MG63 (cell line): ENCODE measurements around the gene VCP. TPM values are rescaled to one million over a fixed set of nuclear protein-coding genes. Genes with fewer than 3 reads are reported as not detected.

Source experiments
- DNase-seq: peaks from one replicate; pipeline ENCODE4 v3.0.0-alpha.2; 2020
- H3K27me3 ChIP-seq: fragments of 250-450 bp; sonication (Bioruptor Pico); 2 replicates; pipeline ENCODE4 v1.5.1; 2020; ENCODE audit warnings: mild to moderate bottlenecking, moderate library complexity
- H3K36me3 ChIP-seq: fragments of 250-450 bp; sonication (Bioruptor Pico); 2 replicates; pipeline ENCODE4 v1.5.1; 2020; ENCODE audit warnings: mild to moderate bottlenecking, moderate library complexity
- H3K4me3 ChIP-seq: fragments of 250-450 bp; sonication (Bioruptor Pico); 2 replicates; pipeline ENCODE4 v1.5.1; 2020; ENCODE audit warnings: mild to moderate bottlenecking, moderate library complexity
- H3K9me3 ChIP-seq: fragments of 250-450 bp; sonication (Bioruptor Pico); 2 replicates; pipeline ENCODE4 v1.5.1; 2020; ENCODE audit warnings: mild to moderate bottlenecking, moderate library complexity
- total RNA-seq: library from RNA; depleted of rRNA; stranded (reverse); fragments of >200 nt; shearing (Covaris generic); gene quantifications from 2 replicates; pipeline ENCODE4 v1.2.3, GENCODE V29; 2014; ENCODE audit warnings: low replicate concordance

The VCP gene
- total RNA-seq, 1 experiment from 2014 or later: 139 TPM

DNA sequence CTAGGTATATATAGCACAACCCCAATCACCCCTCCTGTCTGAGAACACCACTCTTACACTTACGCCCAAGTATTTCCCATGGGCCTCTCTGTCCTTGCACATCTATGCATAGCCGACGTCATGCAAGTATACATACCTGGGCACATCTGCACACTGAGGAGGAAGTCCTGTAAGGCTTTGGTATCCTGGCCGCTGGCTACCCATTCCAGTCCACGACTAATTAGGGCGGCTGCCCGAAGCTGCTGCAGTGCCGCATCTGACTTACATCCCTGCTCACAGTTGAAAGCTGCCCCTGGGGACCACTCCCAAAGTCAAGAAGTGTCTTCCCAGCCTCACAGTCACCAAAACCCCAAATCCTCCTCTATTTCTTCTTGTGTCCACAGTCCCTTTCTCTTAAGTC is 2.4 kb upstream of the VCP start:
- DNase-seq: no peak
- Histone ChIP-seq H3K4me3 (no peak overlapping the region), H3K27me3 (no peaks in the 10 kb centered on the region)

DNA sequence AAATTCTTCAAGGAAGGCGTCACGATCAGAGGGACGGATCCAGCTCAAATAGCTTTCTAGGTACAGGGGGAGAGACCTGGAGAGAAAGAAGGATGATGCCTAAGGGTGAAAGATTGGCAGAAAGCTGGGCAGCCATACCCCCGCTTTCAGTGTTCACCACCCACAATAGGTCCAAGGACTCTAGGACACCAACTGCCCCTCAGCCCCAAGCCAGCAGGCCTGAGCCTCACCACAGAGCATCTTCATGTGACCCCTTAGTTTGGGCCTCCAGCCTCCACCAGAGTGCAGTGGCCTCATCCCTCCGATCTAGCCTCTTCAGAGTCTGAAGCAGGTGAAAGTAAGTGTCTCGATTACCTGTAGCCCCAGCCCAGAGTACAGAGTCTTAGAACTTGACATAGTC is 1.7 kb upstream of the VCP start:
- H3K36me3 ChIP-seq: peaks cover 19% of the 10 kb centered on the region
- no peaks in the 10 kb centered on the region for H3K27me3 ChIP-seq
- DNase-seq: no peak
- no peak overlapping the region for H3K4me3 ChIP-seq
- H3K9me3 ChIP-seq: no peaks in the 10 kb centered on the region

More for the DNA sequence above, 2.4 kb upstream of the VCP start:
- peaks cover 19% of the 10 kb centered on the region for H3K36me3 ChIP-seq
- H3K9me3 ChIP-seq: no peaks in the 10 kb centered on the region

DNA sequence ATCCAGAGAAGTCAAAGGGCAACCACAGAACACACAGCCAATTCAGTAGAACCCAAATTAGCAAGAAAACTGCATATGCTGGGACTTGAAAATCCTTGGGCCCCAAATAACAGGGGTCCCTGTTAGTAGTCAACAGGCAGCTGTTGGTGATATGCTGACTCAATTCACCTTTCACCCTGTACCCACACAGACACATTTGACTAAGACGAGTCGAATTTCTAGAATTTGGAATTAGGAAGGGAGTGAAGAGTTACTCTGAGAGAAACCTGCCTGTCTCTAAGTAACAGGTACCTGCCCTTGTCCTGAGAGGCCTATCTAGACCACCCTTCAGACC is 821 bp upstream of the VCP start:
- DNase-seq: no peak
- Histone ChIP-seq H3K9me3 (no peaks in the 10 kb centered on the region), H3K36me3 (peaks cover 27% of the 10 kb centered on the region), H3K27me3 (no peaks in the 10 kb centered on the region), H3K4me3 (peak overlapping the region; percentile 10; the same call in 1 of the 2 replicates)

DNA sequence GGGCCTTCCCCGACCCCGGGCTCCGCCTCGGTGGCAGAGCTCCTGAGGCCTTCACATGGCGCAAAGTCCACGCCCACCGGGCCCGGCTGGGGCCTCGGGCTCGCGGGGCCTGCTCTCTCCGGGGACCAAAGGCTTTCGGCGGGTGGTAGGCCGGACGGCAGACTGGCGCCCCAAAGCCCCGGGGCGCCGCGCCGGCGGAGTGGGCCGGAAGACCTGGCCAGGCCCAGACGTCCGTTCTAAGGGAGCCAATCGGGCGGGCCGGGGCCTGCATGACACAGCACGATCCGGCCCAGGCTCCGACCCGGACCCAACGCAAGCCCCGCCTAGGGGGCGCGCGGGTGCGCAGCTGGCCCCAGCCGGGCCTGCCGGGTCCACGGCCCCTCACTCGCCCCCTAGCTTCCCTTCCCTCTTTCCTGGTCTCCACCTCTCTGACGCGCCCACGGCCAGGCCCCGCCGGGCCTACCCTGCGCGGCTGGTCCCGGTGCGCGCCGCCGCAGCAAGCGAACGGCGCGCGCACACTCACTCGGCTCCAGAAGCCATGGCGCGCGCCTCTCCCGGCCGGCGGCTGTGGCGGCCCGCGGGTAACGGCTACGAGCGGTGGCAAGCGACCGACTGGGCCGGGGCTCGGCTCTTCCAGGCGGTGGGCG is 488 bp downstream of the VCP start:
- Histone ChIP-seq H3K36me3 (peaks cover 40% of the 10 kb centered on the region), H3K27me3 (no peaks in the 10 kb centered on the region), H3K4me3 (peak overlapping the region; percentile 91), H3K9me3 (no peaks in the 10 kb centered on the region)
- peak; percentile 85 for DNase-seq

DNA sequence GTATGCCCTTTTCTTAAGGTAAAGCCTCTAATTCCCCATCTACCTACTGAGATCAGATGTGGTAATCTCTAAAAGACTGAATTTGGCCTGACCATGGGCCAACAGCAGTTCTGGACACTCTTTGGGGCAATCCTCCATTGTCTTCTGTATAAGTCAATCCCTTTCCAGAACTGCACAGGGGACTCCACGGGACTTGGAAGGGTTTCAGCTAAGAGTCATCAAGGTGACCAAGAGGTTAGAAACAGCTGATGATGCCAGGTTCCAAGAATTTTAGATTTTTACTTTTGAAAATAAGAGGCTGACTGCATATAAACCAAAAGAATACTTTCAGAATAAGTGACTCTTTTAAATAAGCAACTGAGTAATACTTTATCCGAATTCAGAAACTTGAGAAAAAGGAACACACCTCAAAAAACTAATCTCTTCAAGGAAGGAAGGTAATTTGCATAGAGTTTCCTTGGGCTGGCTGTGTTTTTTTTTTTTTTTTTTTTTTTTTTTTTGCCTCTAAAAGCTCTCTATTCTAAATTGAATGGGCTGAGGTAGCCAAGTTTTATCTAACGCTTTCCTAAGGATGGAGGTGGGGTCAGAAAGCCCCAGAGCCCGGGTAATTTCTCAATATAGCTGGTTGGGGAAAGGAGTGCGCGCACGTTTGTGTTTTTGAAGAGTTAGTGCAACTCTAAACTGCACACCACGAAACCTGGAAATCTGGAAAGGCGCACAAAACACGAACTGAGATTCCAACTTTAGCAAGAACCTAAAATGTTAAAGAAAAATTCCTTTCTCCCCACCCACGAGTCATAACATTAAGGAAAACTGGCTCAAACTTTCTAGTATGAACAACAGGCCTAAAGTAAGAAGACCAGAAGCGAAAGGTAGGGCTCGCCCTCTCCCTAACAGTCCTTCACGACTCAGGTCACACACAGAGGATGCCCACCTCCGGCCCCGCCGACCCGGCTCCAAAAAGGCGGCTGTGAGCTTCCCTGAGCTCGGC is 1.3 kb downstream of the VCP start:
- H3K4me3 ChIP-seq: peak overlapping the region; percentile 91
- H3K36me3 ChIP-seq: peaks cover 44% of the 10 kb centered on the region
- H3K27me3 ChIP-seq: no peaks in the 10 kb centered on the region
- DNase-seq: no peak
- no peaks in the 10 kb centered on the region for H3K9me3 ChIP-seq

DNA sequence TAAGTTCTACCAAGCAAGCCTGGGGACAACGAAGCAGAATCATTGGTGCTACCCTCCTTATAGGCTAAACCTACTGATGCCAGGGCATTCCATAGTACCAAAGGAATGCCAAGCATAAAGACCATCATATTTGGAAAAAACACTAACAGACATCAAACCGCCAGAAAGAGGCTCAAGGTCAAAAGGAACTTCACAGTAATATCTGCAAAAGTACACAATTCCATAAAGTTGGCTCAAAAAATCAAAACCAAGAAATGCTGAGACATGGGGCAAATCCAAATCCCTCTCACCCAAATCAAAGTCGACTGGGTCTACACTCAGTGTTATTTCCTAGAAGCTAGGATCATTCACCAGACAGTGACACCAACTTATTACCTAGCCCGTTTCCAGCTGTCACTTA is 3.4 kb downstream of the VCP start:
- no peak overlapping the region for H3K4me3 ChIP-seq
- H3K9me3 ChIP-seq: no peaks in the 10 kb centered on the region
- no peak for DNase-seq
- peaks cover 60% of the 10 kb centered on the region for H3K36me3 ChIP-seq
- no peaks in the 10 kb centered on the region for H3K27me3 ChIP-seq

DNA sequence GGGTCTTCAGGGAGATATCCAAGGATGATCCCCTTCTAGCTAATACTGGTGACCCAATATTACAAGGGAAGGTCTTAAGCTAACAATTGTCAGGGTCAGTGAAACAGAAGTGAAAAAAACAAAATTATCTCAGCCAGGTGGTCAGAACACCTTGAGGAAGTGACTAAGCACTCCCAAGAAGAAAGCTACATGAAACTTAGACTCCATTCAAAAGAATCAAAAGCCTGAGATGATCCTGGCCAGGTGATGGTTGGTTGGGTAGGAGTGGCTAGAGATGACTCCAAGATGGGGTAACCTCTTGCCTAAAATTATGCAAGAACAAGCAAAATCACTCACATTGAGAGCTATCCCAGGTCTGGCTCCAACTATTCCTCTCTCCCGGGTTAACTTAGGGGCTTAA is 5.4 kb downstream of the VCP start:
- H3K4me3 ChIP-seq: no peak overlapping the region
- H3K36me3 ChIP-seq: peaks cover 80% of the 10 kb centered on the region
- no peaks in the 10 kb centered on the region for H3K27me3 ChIP-seq
- H3K9me3 ChIP-seq: no peaks in the 10 kb centered on the region
- no peak for DNase-seq

DNA sequence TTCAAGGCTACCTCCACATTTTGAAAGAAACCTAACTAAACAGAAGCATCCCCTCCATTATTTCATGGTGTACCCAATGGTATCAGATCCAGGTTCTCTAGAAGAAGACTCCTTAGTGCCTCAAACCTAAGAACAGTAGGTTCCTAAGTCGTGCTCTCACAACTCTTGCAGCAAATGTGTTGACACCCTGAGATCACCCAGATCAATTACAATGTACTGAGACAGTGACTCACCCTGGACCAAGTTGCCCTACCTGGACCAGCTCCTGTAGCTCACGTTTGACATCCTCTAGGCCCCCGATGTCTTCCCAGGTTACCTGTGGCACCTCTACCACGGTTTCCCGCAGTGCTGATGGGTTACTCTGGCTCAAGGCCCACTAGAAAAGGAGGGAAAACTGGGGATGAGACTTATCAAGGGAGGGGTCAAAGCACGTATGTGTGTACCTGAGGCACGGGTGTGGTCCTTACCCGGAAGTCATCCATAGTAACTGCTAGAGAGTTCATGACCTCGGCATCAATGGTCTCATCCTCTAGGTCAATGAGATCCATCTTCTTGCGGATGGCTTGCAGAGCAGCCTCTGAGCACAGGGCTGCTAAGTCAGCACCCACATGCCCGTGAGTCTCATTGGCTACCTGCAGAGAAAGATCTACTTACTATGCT is 11.7 kb downstream of the VCP start:
- Histone ChIP-seq H3K36me3 (peaks cover 85% of the 10 kb centered on the region), H3K4me3 (no peak overlapping the region), H3K9me3 (no peaks in the 10 kb centered on the region), H3K27me3 (no peaks in the 10 kb centered on the region)
- DNase-seq: no peak

DNA sequence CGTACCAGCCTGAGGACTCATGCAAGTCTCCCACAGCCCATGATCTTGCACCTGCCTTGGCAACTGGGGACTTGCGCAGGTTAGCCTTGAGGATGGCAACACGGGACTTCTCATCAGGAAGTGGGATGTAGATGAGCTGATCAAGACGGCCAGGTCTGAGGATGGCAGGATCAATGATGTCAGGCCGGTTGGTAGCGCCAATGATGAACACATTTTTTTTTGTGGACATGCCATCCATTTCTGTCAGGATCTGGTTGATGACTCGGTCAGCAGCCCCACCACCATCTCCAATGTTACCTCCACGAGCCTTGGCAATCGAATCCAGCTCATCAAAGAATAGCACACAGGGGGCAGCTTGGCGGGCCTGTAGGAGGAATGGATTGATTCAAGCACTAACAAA is 13.0 kb downstream of the VCP start:
- Histone ChIP-seq H3K9me3 (no peaks in the 10 kb centered on the region), H3K36me3 (peaks cover 81% of the 10 kb centered on the region), H3K27me3 (no peaks in the 10 kb centered on the region), H3K4me3 (no peak overlapping the region)
- no peak for DNase-seq

DNA sequence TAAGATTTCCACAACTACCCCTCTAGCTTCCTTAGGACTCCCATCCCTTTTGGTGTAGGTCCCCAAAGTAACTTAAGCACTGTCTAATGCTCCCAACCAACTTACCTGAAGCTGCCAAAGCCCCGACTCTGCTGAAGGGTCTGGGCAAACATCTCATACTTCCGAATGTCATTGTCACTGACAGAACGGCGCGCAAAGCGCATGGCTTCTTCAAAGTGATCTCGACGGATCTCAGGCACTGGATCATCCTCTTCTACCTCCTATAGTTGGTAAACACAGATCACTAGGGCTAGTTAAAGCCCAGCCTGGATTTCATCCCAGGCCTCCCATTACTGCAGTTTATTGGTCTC is 15.2 kb downstream of the VCP start:
- Histone ChIP-seq H3K9me3 (no peaks in the 10 kb centered on the region), H3K4me3 (no peak overlapping the region), H3K36me3 (peaks cover 62% of the 10 kb centered on the region), H3K27me3 (no peaks in the 10 kb centered on the region)
- DNase-seq: no peak

DNA sequence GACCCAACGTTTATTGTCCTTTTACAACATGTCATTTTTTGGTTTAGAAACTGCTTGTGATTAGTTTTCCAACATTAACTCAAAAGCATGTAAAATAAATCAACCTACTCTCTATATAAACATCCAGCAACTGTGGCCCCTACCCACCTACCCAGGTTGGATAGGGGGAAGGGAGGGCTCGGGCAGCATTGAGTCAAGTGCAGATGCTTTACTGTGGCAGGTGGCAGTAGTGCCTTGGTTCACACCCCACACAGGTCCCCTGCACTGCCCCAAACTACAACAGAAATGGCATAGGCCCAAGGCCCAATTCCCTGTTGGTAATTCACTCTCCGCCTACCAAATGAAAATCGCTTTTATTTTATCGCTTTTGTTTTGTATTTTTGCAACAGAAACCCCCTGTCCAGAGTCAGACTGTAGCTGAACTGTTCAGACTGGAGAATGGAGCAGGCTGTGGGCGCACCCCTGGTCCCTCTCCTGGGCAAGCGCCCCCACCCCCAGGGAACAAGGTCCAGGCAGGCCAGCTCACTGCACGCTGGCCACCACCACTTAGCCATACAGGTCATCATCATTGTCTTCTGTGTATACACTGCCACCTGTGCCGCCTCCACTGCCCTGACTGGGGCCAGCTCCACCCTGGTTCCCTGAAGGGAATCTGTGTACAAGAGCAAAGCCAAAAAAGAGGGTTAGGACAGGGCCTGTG is 15.7 kb downstream of the VCP start:
- Histone ChIP-seq H3K9me3 (no peaks in the 10 kb centered on the region), H3K27me3 (no peaks in the 10 kb centered on the region), H3K36me3 (peaks cover 58% of the 10 kb centered on the region), H3K4me3 (no peak overlapping the region)
- no peak for DNase-seq

DNA sequence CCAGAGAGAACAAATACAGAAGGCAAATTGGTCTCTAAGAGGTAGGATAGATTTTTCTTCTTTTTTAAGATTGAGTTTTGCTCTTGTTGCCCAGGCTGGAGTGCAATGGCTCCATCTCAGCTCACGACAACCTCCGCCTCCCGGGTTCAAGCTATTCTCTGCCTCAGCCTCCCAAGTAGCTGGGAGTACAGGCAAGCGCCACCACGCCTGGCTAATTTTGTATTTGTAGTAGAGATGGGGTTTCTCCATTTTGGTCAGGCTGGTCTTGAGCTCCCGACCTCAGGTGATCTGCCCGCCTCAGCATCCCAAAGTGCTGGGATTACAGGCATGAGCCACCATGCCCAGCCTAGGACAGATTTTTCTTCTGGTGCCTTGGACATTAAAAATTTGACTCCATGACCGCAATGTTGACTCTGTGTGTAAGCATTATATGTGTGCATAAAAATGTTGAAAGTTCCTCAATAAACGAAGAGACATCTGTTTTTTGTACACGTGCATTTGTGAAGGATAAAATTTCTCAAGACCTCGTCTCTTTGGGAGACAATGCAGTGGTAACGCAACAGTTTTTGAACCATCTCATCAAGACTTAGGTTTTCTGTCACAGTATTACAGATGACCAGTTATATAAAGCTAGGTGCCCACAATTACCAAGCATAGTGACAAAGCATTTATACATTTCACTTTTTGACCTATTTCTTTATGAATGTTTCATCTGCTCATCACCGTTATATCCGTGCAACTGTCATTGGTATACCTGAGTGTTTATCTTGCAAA is 17.4 kb downstream of the VCP start:
- H3K27me3 ChIP-seq: no peaks in the 10 kb centered on the region
- peaks cover 52% of the 10 kb centered on the region for H3K36me3 ChIP-seq
- no peak for DNase-seq
- no peaks in the 10 kb centered on the region for H3K9me3 ChIP-seq
- H3K4me3 ChIP-seq: no peak overlapping the region

DNA sequence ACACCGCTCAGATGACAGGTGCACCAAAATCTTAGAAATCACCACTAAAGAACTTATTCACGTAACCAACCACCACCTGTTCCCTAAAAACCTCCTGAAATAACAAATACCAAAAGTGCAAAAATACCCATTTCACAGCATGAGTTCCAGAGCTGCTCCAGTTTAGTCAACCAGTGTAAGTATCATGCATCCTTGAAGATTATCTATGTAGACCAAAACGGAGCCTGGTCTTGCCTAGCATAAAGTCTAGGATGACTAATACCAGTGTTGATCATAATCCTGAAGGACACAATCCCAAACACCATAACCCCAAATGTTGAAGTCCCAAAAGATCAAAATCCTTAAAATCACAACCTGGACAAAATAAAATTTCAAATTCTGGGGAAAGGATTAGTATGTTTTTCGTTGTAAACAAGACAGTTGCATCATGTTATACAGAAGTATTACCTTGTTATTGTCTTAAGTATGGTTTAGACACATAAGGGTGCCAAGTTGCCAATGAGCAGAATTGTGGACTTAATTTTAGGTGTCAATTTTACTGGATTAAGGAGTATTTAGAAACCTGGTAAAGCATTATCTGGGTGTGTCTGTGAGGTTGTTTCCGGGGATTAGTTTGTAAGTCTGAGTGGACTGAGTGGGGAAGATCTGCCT is 18.1 kb downstream of the VCP start:
- Histone ChIP-seq H3K27me3 (no peaks in the 10 kb centered on the region), H3K36me3 (peaks cover 48% of the 10 kb centered on the region), H3K9me3 (no peaks in the 10 kb centered on the region), H3K4me3 (no peak overlapping the region)
- DNase-seq: no peak

DNA sequence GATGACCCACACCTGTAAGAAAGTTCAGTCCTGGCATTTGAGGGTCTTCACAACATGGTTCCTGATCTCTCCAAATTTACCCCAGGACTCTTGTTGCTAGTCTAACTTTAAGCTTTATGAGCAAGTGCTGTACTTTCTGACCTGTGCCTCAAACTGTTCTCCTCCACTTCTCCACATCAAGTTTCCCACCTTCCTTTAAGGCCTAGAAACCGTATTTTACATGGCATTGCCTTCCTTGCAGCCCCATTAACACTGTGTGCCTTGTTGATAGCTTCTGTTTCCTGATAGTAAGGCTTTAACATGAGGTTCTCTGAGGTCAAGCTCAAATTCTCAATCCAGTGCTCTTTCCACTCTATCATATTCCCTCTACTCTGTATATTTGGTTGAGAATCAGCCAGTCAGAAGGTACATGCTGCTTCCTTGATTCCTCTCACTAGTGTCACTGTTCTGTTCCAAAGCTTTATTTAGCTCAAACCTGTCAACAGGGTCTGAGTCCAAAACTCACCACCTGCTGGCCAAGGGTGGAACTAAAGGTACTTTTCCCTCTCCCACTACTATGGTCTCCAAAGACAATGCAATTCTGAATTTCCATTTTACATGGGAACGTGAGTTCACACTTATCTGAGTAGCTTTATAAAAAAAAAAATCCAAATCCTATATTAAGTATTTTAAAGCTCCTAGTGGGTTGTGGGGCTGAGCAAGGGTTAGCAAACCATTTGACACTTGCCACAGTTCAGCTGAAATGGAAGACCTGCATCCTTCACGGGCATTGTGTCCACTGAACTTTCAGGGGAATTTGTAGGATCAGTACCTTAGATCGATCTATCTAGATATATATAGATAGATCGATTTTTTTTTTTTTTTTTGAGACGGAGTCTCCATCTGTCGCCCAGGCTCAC is 21.1 kb downstream of the VCP start:
- peak; percentile 16 for DNase-seq
- Histone ChIP-seq H3K36me3 (peaks cover 30% of the 10 kb centered on the region), H3K9me3 (no peaks in the 10 kb centered on the region), H3K4me3 (no peak overlapping the region), H3K27me3 (no peaks in the 10 kb centered on the region)

DNA sequence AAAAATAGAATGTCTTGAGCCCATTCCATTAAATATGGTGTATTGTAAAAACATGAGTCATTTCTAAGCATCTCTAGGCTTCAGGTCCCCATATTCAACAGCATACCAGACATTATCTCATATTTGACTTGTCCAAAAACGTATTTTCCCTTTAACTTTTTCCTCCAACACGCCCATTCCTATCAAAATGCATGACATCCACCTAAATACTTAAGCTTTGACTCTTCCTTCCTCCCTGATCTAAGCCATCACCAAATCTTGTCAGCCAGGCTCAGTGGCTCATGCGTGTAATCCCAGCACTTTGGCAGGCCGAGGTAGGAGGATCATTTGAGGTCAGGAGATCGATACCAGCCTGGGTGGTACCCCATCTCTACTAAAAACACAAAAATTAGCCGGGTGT is 23.9 kb downstream of the VCP start:
- Histone ChIP-seq H3K36me3 (peaks cover 16% of the 10 kb centered on the region), H3K27me3 (no peaks in the 10 kb centered on the region), H3K4me3 (no peak overlapping the region), H3K9me3 (no peaks in the 10 kb centered on the region)
- DNase-seq: no peak
